GM23338 (cell line): ENCODE measurements around the gene UMOD. TPM values are rescaled to one million over a fixed set of nuclear protein-coding genes. Genes with fewer than 3 reads are reported as not detected.
"Not testable (repeated sequence)": the region's sequence is repeated elsewhere in the genome, so short reads cannot be mapped to it uniquely, and the experiment has no call there.

Experiments used
- ATAC-seq: fragments of 200-7000 bp; cut with Tn5 transposase; 3 replicates; pipeline ENCODE4 v1.9.1; 2020
- DNase-seq: peaks from one replicate; pipeline ENCODE4 v3.0.0-alpha.2; 2015; ENCODE audit warnings: low spot score
- H2AFZ ChIP-seq: fragments of 200-600 bp; sonication (generic); 2 replicates; pipeline ENCODE4 v1.8.0; 2016; ENCODE audit warnings: antibody characterized with exemption, mild to moderate bottlenecking, moderate library complexity
- H3F3A ChIP-seq: fragments of 200-600 bp; sonication (generic); replicated peaks from 2 replicates; pipeline ENCODE4 v1.8.0; 2017; ENCODE audit warnings: antibody characterized with exemption, mixed run types, low read depth
- H3K27ac ChIP-seq: fragments of 200-600 bp; sonication (generic); 2 replicates; pipeline ENCODE4 v1.6.1; 2016; ENCODE audit warnings: low read depth
- H3K27me3 ChIP-seq: fragments of 200-600 bp; sonication (generic); 2 replicates; pipeline ENCODE4 v1.8.0; 2016; ENCODE audit warnings: mild to moderate bottlenecking, mixed run types, moderate library complexity; ENCODE audit not compliant: insufficient read depth
- H3K36me3 ChIP-seq: fragments of 200-600 bp; sonication (generic); 2 replicates; pipeline ENCODE4 v1.8.0; 2016; ENCODE audit warnings: mild to moderate bottlenecking; ENCODE audit not compliant: insufficient read depth
- H3K4me1 ChIP-seq: fragments of 200-600 bp; sonication (generic); 2 replicates; pipeline ENCODE4 v1.8.0; 2016; ENCODE audit warnings: mild to moderate bottlenecking, moderate library complexity; ENCODE audit not compliant: insufficient read depth
- H3K4me2 ChIP-seq: fragments of 200-600 bp; sonication (generic); 2 replicates; pipeline ENCODE4 v1.7.1; 2017; ENCODE audit warnings: mixed run types
- H3K4me3 ChIP-seq: fragments of 200-600 bp; sonication (generic); 2 replicates; pipeline ENCODE4 v1.6.1; 2016; ENCODE audit warnings: mixed run types
- H3K79me2 ChIP-seq: fragments of 200-600 bp; sonication (generic); replicated peaks from 2 replicates; pipeline ENCODE4 v1.8.0; 2017; ENCODE audit warnings: mild to moderate bottlenecking; ENCODE audit not compliant: insufficient read depth
- H3K9me2 ChIP-seq: fragments of 200-600 bp; sonication (generic); 2 replicates; pipeline ENCODE4 v1.8.0; 2017; ENCODE audit not compliant: insufficient read depth
- H4K20me1 ChIP-seq: fragments of 200-600 bp; sonication (generic); replicated peaks from 2 replicates; pipeline ENCODE4 v1.8.0; 2017; ENCODE audit warnings: mild to moderate bottlenecking; ENCODE audit not compliant: insufficient read depth
- H3K27ac Mint-ChIP-seq: 2 replicates; pipeline ENCODE4 v1.8.0; 2020; ENCODE audit warnings: inconsistent platforms, mild to moderate bottlenecking, moderate library complexity, mixed read lengths
- H3K27me3 Mint-ChIP-seq: 3 replicates; pipeline ENCODE4 v1.8.0; 2022; ENCODE audit warnings: low read depth, mild to moderate bottlenecking, moderate library complexity, mixed read lengths, inconsistent platforms; ENCODE audit not compliant: insufficient read depth, poor library complexity
- H3K36me3 Mint-ChIP-seq: 3 replicates; pipeline ENCODE4 v1.8.0; 2021; ENCODE audit warnings: low read depth, mild to moderate bottlenecking, inconsistent platforms, moderate library complexity, mixed read lengths
- H3K4me1 Mint-ChIP-seq: 3 replicates; pipeline ENCODE4 v1.8.0; 2020; ENCODE audit warnings: mild to moderate bottlenecking, inconsistent platforms, mixed read lengths
- H3K4me3 Mint-ChIP-seq: 3 replicates; pipeline ENCODE4 v1.8.0; 2021; ENCODE audit warnings: moderate library complexity, mild to moderate bottlenecking, inconsistent platforms, mixed read lengths
- H3K9me3 Mint-ChIP-seq: 3 replicates; pipeline ENCODE4 v1.8.0; 2020; ENCODE audit warnings: moderate library complexity, mild to moderate bottlenecking, inconsistent platforms, mixed read lengths
- CREB1 ChIP-seq: fragments of 250-450 bp; sonication (Bioruptor Pico); IDR thresholded peaks from 2 replicates; pipeline ENCODE4 v1.5.0; 2020; ENCODE audit warnings: low read depth, mild to moderate bottlenecking, moderate library complexity
- CTCF ChIP-seq, 2 experiments: fragments of 200-600 bp in 1 of 2; sonication (generic) in 1 of 2; conservative IDR thresholded peaks; 2 replicates each; pipeline versions ENCODE4 v1.5.1 to v1.6.1; 2016 to 2017; ENCODE audit warnings: antibody characterized with exemption in 2 of 2, low read depth in 2 of 2, mild to moderate bottlenecking in 2 of 2, moderate library complexity in 1 of 2
- EZH2phosphoT487 ChIP-seq: fragments of 200-600 bp; sonication (generic); IDR thresholded peaks from one replicate; pipeline ENCODE4 v1.8.1; 2018; ENCODE audit warnings: antibody characterized with exemption; ENCODE audit not compliant: unreplicated experiment
- JUNB ChIP-seq: IDR thresholded peaks from one replicate; pipeline ENCODE4 v1.6.1; 2016; ENCODE audit warnings: antibody characterized with exemption; ENCODE audit not compliant: unreplicated experiment
- NANOG ChIP-seq: IDR thresholded peaks from 2 replicates; pipeline ENCODE4 v1.6.1; 2016; ENCODE audit warnings: antibody characterized with exemption, borderline replicate concordance
- STAT1 ChIP-seq: IDR thresholded peaks from one replicate; pipeline ENCODE4 v1.6.1; 2016; ENCODE audit warnings: antibody characterized with exemption; ENCODE audit not compliant: unreplicated experiment
- ZNF114 ChIP-seq: fragments of 250-450 bp; sonication (Bioruptor Pico); IDR thresholded peaks from 2 replicates; pipeline ENCODE4 v1.5.0; 2020; ENCODE audit warnings: mild to moderate bottlenecking, moderate library complexity
- ZNF331 ChIP-seq: fragments of 250-450 bp; sonication (Bioruptor Pico); IDR thresholded peaks from 2 replicates; pipeline ENCODE4 v1.5.0; 2020; ENCODE audit warnings: low read depth, mild to moderate bottlenecking, moderate library complexity
- polyA plus RNA-seq: library from polyadenylated mRNA; unstranded; fragments of >200 nt; fragmentation: Nextera tagmentation; extraction: Ambion mirVana; gene quantifications from 2 replicates; pipeline ENCODE4 v1.2.1, GENCODE V29; 2016
- total RNA-seq: library from RNA; depleted of rRNA; stranded (reverse); fragments of >200 nt; shearing (Covaris generic); gene quantifications from 2 replicates; pipeline ENCODE4 v1.2.3, GENCODE V29; 2014
- TF ChIP-seq, protein P1 (sequence below): fragments of 250-450 bp; sonication (Bioruptor Pico); IDR thresholded peaks from 2 replicates; pipeline ENCODE4 v1.5.0; 2020; ENCODE audit warnings: mild to moderate bottlenecking, moderate library complexity
- TF ChIP-seq, protein P2 (sequence below): IDR thresholded peaks from 2 replicates; pipeline ENCODE4 v1.6.1; 2016; ENCODE audit warnings: antibody characterized with exemption

Gene UMOD
- total and polyA plus RNA-seq, 2 experiments from 2014 or later, result not detected

GRCh38 chr16:20312536-20313095 lies 39.9 kb downstream of the UMOD start:
- H3K27me3 Mint-ChIP-seq, H3K27ac Mint-ChIP-seq, H3K27me3 ChIP-seq, H3K27ac ChIP-seq, H4K20me1 ChIP-seq, H3K36me3 ChIP-seq, DNase-seq, H3K79me2 ChIP-seq, H3K4me1 Mint-ChIP-seq, H3K4me2 ChIP-seq, H3K9me2 ChIP-seq, H3F3A ChIP-seq, ATAC-seq, H2AFZ ChIP-seq, H3K4me3 Mint-ChIP-seq, H3K36me3 Mint-ChIP-seq, H3K4me3 ChIP-seq, H3K4me1 ChIP-seq, H3K9me3 Mint-ChIP-seq: not testable (repeated sequence)

DNA sequence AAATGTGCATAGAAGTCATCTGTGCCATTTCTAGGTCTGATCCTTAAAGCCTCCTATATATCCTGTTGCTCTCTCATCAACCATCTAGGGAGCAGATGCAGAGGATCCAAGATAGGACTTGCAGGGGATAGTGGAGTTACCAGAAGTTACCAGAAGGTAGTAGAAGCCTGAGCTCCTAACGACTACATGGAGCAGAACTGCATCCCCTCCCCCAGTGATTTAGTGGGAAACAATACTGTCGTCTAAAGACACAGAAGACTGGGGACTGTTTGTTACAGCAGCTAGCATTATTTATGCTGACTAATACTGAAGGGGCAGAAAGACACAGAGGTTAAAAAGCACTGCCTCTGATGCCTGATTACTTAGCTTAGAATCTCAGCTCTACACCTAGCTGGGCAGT lies 41.0 kb downstream of the UMOD start:
- DNase-seq (no peak), ATAC-seq (no peak)
- Histone ChIP-seq H3K4me1 (no peaks in the 10 kb centered on the region), H3K79me2 (no peaks in the 10 kb centered on the region), H3K36me3 (no peaks in the 10 kb centered on the region), H3K9me2 (peaks cover 8% of the 10 kb centered on the region), H3F3A (no peaks in the 10 kb centered on the region), H3K27ac (no peak overlapping the region), H3K4me2 (no peak overlapping the region), H2AFZ (no peak overlapping the region), H3K27me3 (no peaks in the 10 kb centered on the region), H4K20me1 (no peaks in the 10 kb centered on the region), H3K4me3 (no peak overlapping the region)
- Mint-ChIP-seq H3K27me3 (peaks cover 2% of the 10 kb centered on the region), H3K27ac (no peak overlapping the region), H3K9me3 (no peaks in the 10 kb centered on the region), H3K4me3 (no peak overlapping the region), H3K4me1 (no peaks in the 10 kb centered on the region), H3K36me3 (no peaks in the 10 kb centered on the region)
- TF ChIP-seq JUNB, result no peak
- TF ChIP-seq STAT1, result no peak
- TF ChIP-seq EZH2phosphoT487, result no peak
- TF ChIP-seq CREB1 (CRISPR knock-in tag), result no peak
- TF ChIP-seq, protein P1, sequence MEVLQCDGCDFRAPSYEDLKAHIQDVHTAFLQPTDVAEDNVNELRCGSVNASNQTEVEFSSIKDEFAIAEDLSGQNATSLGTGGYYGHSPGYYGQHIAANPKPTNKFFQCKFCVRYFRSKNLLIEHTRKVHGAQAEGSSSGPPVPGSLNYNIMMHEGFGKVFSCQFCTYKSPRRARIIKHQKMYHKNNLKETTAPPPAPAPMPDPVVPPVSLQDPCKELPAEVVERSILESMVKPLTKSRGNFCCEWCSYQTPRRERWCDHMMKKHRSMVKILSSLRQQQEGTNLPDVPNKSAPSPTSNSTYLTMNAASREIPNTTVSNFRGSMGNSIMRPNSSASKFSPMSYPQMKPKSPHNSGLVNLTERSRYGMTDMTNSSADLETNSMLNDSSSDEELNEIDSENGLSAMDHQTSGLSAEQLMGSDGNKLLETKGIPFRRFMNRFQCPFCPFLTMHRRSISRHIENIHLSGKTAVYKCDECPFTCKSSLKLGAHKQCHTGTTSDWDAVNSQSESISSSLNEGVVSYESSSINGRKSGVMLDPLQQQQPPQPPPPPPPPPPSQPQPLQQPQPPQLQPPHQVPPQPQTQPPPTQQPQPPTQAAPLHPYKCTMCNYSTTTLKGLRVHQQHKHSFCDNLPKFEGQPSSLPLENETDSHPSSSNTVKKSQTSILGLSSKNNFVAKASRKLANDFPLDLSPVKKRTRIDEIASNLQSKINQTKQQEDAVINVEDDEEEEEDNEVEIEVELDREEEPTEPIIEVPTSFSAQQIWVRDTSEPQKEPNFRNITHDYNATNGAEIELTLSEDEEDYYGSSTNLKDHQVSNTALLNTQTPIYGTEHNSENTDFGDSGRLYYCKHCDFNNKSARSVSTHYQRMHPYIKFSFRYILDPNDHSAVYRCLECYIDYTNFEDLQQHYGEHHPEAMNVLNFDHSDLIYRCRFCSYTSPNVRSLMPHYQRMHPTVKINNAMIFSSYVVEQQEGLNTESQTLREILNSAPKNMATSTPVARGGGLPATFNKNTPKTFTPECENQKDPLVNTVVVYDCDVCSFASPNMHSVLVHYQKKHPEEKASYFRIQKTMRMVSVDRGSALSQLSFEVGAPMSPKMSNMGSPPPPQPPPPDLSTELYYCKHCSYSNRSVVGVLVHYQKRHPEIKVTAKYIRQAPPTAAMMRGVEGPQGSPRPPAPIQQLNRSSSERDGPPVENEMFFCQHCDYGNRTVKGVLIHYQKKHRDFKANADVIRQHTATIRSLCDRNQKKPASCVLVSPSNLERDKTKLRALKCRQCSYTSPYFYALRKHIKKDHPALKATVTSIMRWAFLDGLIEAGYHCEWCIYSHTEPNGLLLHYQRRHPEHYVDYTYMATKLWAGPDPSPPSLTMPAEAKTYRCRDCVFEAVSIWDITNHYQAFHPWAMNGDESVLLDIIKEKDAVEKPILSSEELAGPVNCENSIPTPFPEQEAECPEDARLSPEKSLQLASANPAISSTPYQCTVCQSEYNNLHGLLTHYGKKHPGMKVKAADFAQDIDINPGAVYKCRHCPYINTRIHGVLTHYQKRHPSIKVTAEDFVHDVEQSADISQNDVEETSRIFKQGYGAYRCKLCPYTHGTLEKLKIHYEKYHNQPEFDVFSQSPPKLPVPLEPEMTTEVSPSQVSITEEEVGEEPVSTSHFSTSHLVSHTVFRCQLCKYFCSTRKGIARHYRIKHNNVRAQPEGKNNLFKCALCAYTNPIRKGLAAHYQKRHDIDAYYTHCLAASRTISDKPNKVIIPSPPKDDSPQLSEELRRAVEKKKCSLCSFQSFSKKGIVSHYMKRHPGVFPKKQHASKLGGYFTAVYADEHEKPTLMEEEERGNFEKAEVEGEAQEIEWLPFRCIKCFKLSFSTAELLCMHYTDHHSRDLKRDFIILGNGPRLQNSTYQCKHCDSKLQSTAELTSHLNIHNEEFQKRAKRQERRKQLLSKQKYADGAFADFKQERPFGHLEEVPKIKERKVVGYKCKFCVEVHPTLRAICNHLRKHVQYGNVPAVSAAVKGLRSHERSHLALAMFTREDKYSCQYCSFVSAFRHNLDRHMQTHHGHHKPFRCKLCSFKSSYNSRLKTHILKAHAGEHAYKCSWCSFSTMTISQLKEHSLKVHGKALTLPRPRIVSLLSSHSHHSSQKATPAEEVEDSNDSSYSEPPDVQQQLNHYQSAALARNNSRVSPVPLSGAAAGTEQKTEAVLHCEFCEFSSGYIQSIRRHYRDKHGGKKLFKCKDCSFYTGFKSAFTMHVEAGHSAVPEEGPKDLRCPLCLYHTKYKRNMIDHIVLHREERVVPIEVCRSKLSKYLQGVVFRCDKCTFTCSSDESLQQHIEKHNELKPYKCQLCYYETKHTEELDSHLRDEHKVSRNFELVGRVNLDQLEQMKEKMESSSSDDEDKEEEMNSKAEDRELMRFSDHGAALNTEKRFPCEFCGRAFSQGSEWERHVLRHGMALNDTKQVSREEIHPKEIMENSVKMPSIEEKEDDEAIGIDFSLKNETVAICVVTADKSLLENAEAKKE (CRISPR knock-in tag), result no peak
- TF ChIP-seq, protein P2, sequence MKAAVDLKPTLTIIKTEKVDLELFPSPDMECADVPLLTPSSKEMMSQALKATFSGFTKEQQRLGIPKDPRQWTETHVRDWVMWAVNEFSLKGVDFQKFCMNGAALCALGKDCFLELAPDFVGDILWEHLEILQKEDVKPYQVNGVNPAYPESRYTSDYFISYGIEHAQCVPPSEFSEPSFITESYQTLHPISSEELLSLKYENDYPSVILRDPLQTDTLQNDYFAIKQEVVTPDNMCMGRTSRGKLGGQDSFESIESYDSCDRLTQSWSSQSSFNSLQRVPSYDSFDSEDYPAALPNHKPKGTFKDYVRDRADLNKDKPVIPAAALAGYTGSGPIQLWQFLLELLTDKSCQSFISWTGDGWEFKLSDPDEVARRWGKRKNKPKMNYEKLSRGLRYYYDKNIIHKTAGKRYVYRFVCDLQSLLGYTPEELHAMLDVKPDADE, result no peak
- no peak for TF ChIP-seq CTCF (conservative IDR thresholded peaks at IDR 0.05; ENCODE audit: low read depth in 2 of 2)
- no peak for TF ChIP-seq ZNF114 (CRISPR knock-in tag)
- TF ChIP-seq ZNF331 (CRISPR knock-in tag), result no peak
- no peak for TF ChIP-seq NANOG
